ENCODE data around the gene ACOX1. TPM values are rescaled to one million over a fixed set of nuclear protein-coding genes. Genes with fewer than 3 reads are reported as not detected.

Gene ACOX1
- total and polyA plus RNA-seq, 2 of the 13 experiments (the other 11 are each of a cell fraction or from before 2014, with no cell fraction given), result 86.4 to 120 TPM

- intact Hi-C loops (cut with micrococcal nuclease; ENCODE audit: unreplicated experiment), result no loop called here
- FAIRE-seq (no peak), DNase-seq (ENCODE audit: low spot score) (no peak), ATAC-seq (no peak)
- TF ChIP-seq ZNF768 (CRISPR knock-in tag; IDR thresholded peaks at IDR 0.05), result peak; percentile 12; the same call in 1 of the 2 replicates
- no peak for TF ChIP-seq ZNF333 (CRISPR knock-in tag; IDR thresholded peaks at IDR 0.05; ENCODE audit: borderline replicate concordance)
- no peaks in the 10 kb centered on the region for H3K27me3 ChIP-seq (ENCODE audit: control insufficient read depth in 1 of 2, insufficient read depth in 2 of 2, low read length in 2 of 2)
- no peak overlapping the region for H3K9ac ChIP-seq (ENCODE audit: insufficient read depth, low read depth, low read length)
- H3K4me2 ChIP-seq (ENCODE audit: low read depth, low read length), result no peak overlapping the region
- H3K4me1 ChIP-seq (ENCODE audit: insufficient read depth, low read length), result peaks cover 5% of the 10 kb centered on the region; the same call in 1 of the 2 replicates
- CTCF ChIA-PET (ENCODE audit: low intra/inter-chr PET ratio, low total read pairs), result no interaction called here
- POLR2A ChIA-PET, result interaction anchor here (1.0 to 1.3 kb wide), 2 partner anchors 9 to 34 kb away, joined by 3 read pairs; no protein-coding TSS in a partner anchor
- no TSS peak for BruUV-seq (replicated peaks)
- WGBS (ENCODE audit: low lambda C conversion rate), result 85% methylated on average over 5 of the region's 5 CpGs
- H4K20me1 ChIP-seq (ENCODE audit: insufficient read depth, low read length), result no peaks in the 10 kb centered on the region
- no peak overlapping the region for H2AFZ ChIP-seq (ENCODE audit: low read length)
- H3K9me3 ChIP-seq (ENCODE audit: low read length), result no peaks in the 10 kb centered on the region
- H3K27ac ChIP-seq (ENCODE audit: extremely low read length, insufficient read depth, low read length), result no peak overlapping the region
- no peak overlapping the region for H3K4me3 ChIP-seq (replicated peaks in 1 of 3; ENCODE audit: insufficient read depth in 1 of 3, low read depth in 2 of 3, low read length in 3 of 3)
- no peaks in the 10 kb centered on the region for H3K79me2 ChIP-seq (ENCODE audit: insufficient read depth, low read length)
- peaks cover 0 to 3% of the 10 kb centered on the region in 2 experiments; a peak in 2 of 5 replicates for H3K36me3 ChIP-seq (replicated peaks in 1 of 2; ENCODE audit: control insufficient read depth in 1 of 2, insufficient read depth in 2 of 2, low read length in 2 of 2)
- in situ Hi-C loops (cut with HindIII; ENCODE audit: extremely low pct_ligation_motif_present, low pct_unique_long_range_greater_than_20kb), result no loop called here
Measured at GRCh38 chr17:76011951-76012350, 33.0 kb upstream of the ACOX1 start.

- H2AFZ ChIP-seq (ENCODE audit: low read length), result no peak overlapping the region
- no TSS peak for BruUV-seq (replicated peaks)
- no peaks in the 10 kb centered on the region for H3K79me2 ChIP-seq (ENCODE audit: insufficient read depth, low read length)
- WGBS (ENCODE audit: low lambda C conversion rate), result 95% methylated on average over 21 of the region's 21 CpGs
- H3K9me3 ChIP-seq (ENCODE audit: low read length), result no peaks in the 10 kb centered on the region
- H3K9ac ChIP-seq (ENCODE audit: insufficient read depth, low read depth, low read length), result no peak overlapping the region
- ATAC-seq, result no peak
- H3K27ac ChIP-seq (ENCODE audit: extremely low read length, insufficient read depth, low read length), result no peak overlapping the region
- peaks cover 0 to 6% of the 10 kb centered on the region in 2 experiments; a peak in 2 of 5 replicates for H3K36me3 ChIP-seq (replicated peaks in 1 of 2; ENCODE audit: control insufficient read depth in 1 of 2, insufficient read depth in 2 of 2, low read length in 2 of 2)
- H3K27me3 ChIP-seq (ENCODE audit: control insufficient read depth in 1 of 2, insufficient read depth in 2 of 2, low read length in 2 of 2), result no peaks in the 10 kb centered on the region
- no peak for FAIRE-seq
- intact Hi-C loops (cut with micrococcal nuclease; ENCODE audit: unreplicated experiment), result no loop called here
- CTCF ChIA-PET (ENCODE audit: low intra/inter-chr PET ratio, low total read pairs), result no interaction called here
- POLR2A ChIA-PET, result interaction anchor here (0.6 to 1.3 kb wide), 4 partner anchors 9 to 155 kb away, joined by 3 to 5 read pairs (median 3); partner anchors contain the start of genes CDK3, TRIM65 and WBP2
- in situ Hi-C loops (cut with HindIII; ENCODE audit: extremely low pct_ligation_motif_present, low pct_unique_long_range_greater_than_20kb), result loop anchor here (5.0 kb wide), 2 partner anchors 53 to 103 kb away; no protein-coding TSS in a partner anchor
- H3K4me1 ChIP-seq (ENCODE audit: insufficient read depth, low read length), result peaks cover 14% of the 10 kb centered on the region
- no peaks in the 10 kb centered on the region for H4K20me1 ChIP-seq (ENCODE audit: insufficient read depth, low read length)
- no peak overlapping the region for H3K4me2 ChIP-seq (ENCODE audit: low read depth, low read length)
- H3K4me3 ChIP-seq (replicated peaks in 1 of 3; ENCODE audit: insufficient read depth in 1 of 3, low read depth in 2 of 3, low read length in 3 of 3), result no peak overlapping the region
- no peak for DNase-seq (ENCODE audit: low spot score)
- no peak for TF ChIP-seq ZNF530 (CRISPR knock-in tag; IDR thresholded peaks at IDR 0.05; ENCODE audit: low read depth)
- no peak for TF ChIP-seq ZNF549 (CRISPR knock-in tag; IDR thresholded peaks at IDR 0.05)
- no peak for TF ChIP-seq MED8 (CRISPR knock-in tag; IDR thresholded peaks at IDR 0.05; ENCODE audit: insufficient replicate concordance)
- TF ChIP-seq ATRX (CRISPR knock-in tag; IDR thresholded peaks at IDR 0.05; ENCODE audit: borderline replicate concordance), result no peak
- no peak for TF ChIP-seq GLI4 (CRISPR knock-in tag; IDR thresholded peaks at IDR 0.05; ENCODE audit: borderline replicate concordance)
- TF ChIP-seq SOX13 (IDR thresholded peaks at IDR 0.05), result no peak
- TF ChIP-seq SOX13 (CRISPR knock-in tag; conservative IDR thresholded peaks at IDR 0.05 in 1 of 2, IDR thresholded peaks at IDR 0.05 in 1 of 2), result no peak
- TF ChIP-seq SMARCC2 (IDR thresholded peaks at IDR 0.05), result no peak
- no peak for TF ChIP-seq DPF2 (CRISPR knock-in tag; IDR thresholded peaks at IDR 0.05; ENCODE audit: borderline replicate concordance, low read depth)
- TF ChIP-seq PATZ1 (CRISPR knock-in tag; IDR thresholded peaks at IDR 0.05), result no peak
- TF ChIP-seq IKZF4 (CRISPR knock-in tag; IDR thresholded peaks at IDR 0.05; ENCODE audit: borderline replicate concordance, low read depth, not compliant biosample characterization), result no peak
- TF ChIP-seq DNMT3B (CRISPR knock-in tag; conservative IDR thresholded peaks at IDR 0.05), result no peak
- TF ChIP-seq TBL1XR1 (IDR thresholded peaks at IDR 0.05; ENCODE audit: borderline replicate concordance, low read length, partially characterized antibody), result no peak
- no peak for TF ChIP-seq SRF (IDR thresholded peaks at IDR 0.05; ENCODE audit: low read depth, low read length)
- no peak for TF ChIP-seq NCOA1 (CRISPR knock-in tag; IDR thresholded peaks at IDR 0.05)
Measured at GRCh38 chr17:76009969-76010661, 31.1 kb upstream of the ACOX1 start.
